GM19193 (cell line): ENCODE measurements around the gene KIRREL2.

Experiments
- POLR2A ChIP-seq: IDR thresholded peaks from 4 replicates; pipeline ENCODE4 v1.6.1; 2011; ENCODE audit not compliant: insufficient read depth, insufficient read length; ENCODE audit errors: extremely low read depth

Gene KIRREL2

DNA sequence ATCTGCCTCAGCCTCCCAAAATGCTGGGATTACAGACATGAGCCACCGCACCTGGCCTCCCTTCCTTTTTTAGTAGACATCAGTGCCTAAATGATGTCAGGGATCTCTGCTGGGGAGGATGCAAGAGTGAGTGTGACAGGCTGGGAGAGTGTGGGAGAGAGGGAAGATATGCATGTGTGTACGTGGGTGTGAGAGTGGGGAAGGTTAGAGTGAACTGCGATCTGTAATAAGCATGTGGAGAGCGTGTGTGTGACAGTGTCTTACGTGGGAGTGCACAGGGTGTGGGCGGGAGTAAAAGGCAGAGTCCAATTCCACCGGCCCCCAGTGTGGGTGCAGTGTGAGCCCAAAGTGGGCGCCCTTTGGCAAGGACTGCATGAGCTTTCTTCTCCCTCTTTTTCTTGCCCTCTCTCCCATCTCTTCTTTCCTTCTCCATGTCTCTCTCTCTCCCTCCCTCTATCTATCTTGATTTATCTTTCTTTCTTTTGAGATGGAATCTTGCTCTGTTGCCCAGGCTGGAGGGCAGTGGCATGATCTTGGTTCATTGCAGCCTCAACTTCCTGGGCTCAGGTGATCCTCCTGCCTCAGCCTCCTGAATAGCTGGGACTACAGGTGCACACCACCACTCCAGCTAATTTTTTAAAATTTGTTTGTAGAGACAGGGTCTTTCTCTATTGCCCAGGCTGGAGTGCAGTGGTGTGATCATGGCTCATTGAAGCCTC lies 3.5 kb upstream of the KIRREL2 start:
- TF ChIP-seq POLR2A, result no peak

DNA sequence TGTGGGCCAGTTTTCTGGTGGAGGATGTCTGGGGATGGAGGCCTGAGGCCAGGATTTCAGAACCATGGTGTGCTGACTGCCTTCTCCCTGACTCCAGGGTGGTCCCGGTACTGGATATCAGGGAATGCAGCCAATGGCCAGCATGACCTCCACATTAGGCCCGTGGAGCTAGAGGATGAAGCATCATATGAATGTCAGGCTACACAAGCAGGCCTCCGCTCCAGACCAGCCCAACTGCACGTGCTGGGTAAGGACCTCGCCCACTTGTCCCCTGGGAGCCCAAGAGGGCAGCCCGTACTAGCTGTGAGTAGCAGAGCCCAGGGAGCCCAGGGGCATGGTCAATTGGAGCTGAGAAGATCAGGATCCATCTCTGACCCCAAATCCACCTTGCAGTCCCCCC lies 1.6 kb downstream of the KIRREL2 start:
- no peak for TF ChIP-seq POLR2A

GRCh38 chr19:35859414-35859813 lies 2.7 kb downstream of the KIRREL2 start:
- no peak for TF ChIP-seq POLR2A

GRCh38 chr19:35860436-35860817 lies 3.7 kb downstream of the KIRREL2 start:
- TF ChIP-seq POLR2A, result no peak

- no peak for TF ChIP-seq POLR2A
These were observed 4.3 kb downstream of the KIRREL2 start for GRCh38 chr19:35860818-35861639.

GRCh38 chr19:35861640-35862160 lies 5.0 kb downstream of the KIRREL2 start:
- no peak for TF ChIP-seq POLR2A

DNA sequence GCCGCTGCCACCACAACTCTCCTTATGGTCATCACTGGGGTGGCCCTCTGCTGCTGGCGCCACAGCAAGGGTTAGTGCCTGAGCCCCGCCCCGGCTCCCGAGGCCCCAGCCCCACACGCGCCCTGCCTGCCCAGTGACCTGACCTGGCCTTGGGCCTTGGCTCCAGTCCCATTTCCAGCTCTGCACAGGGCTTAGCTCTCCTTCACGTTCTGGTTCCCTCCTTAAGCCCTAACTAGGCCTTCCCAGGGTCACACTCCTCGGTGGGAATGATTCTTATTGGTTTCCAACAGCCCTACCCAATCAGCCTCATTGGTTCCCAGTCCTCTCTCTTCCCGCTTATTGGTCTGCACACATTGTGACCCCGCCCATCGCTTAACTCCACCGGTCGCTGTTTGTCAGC lies 5.8 kb downstream of the KIRREL2 start:
- TF ChIP-seq POLR2A, result no peak

- no peak for TF ChIP-seq POLR2A
These were observed 6.3 kb downstream of the KIRREL2 start for GRCh38 chr19:35863018-35863417.

GRCh38 chr19:35868172-35868822 lies 11.6 kb downstream of the KIRREL2 start, which contains the start of gene APLP1:
Gene APLP1 (plus strand): TSS chr19:35868574. CDS start chr19:35868637, 63 bp downstream.
- no peak for TF ChIP-seq POLR2A

DNA sequence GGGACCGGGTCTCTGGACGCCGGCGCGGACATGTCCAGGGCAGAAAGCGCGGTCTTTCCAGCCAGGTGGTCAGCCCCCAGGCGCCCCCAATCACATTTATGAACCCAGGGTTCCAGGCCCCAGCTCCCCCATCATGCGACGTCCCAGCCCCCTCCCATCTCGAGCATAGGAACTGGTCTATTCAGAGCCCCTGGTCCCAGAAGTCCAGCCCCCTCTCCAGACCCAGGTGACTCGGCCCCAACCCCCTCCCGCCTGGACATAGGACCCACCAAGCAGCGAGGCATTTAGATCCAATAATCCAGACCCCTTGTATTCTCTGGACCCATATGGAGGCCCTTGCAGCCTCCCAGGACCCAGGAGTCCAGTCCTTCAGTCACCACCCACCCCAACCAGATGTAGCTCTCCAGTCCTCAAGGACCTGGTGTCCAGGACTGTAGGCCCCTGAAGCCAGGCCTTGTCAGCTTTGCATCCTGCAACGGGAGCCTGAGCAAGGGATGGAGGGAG lies 12.2 kb downstream of the KIRREL2 start:
- TF ChIP-seq POLR2A, result no peak

GRCh38 chr19:35869327-35870123 lies 12.8 kb downstream of the KIRREL2 start:
- no peak for TF ChIP-seq POLR2A

DNA sequence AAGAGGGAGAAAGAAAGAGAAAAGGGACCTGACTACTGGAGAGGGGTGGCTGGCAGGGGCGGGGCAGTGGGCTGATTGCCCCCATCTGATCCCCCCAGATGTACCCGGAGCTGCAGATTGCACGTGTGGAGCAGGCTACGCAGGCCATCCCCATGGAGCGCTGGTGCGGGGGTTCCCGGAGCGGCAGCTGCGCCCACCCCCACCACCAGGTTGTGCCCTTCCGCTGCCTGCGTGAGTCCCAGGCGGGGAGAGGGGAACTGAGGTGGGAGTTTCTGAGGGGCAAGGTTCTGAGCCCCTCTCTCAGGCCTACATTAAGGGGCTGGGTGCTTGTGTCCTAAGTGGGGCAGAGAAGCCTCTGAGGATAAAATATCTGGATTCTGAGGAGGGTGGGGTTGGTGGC lies 14.1 kb downstream of the KIRREL2 start:
- no peak for TF ChIP-seq POLR2A

DNA sequence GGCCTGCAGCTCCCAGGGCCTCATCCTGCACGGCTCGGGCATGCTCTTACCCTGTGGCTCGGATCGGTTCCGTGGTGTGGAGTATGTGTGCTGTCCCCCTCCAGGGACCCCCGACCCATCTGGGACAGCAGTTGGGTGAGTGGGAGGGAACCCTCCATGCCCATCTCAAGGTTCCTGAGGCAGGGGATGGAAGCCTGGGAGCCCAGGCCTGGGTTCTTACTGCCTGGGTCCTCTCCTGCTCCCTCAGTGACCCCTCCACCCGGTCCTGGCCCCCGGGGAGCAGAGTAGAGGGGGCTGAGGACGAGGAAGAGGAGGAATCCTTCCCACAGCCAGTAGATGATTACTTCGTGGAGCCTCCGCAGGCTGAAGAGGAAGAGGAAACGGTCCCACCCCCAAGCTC lies 14.9 kb downstream of the KIRREL2 start:
- TF ChIP-seq POLR2A, result no peak

DNA sequence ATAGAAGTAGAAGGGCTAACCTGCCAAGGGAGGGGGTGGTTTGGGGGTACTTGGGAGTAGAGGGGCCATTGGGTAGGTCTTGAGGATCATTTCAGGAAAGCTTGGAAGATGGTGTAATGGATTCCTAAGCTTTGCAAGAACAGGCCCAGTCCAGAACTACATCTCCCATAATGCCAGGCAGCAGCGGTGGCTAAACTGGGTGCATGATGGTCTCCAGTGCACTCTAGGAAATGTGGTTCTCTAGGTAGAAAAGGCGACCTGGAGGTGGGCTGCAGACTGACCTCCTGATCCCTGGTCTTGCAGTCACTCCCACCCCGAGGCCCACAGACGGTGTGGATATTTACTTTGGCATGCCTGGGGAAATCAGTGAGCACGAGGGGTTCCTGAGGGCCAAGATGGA lies 15.5 kb downstream of the KIRREL2 start:
- no peak for TF ChIP-seq POLR2A
